ENCODE results near the gene TTLL11.

Gene TTLL11

DNA sequence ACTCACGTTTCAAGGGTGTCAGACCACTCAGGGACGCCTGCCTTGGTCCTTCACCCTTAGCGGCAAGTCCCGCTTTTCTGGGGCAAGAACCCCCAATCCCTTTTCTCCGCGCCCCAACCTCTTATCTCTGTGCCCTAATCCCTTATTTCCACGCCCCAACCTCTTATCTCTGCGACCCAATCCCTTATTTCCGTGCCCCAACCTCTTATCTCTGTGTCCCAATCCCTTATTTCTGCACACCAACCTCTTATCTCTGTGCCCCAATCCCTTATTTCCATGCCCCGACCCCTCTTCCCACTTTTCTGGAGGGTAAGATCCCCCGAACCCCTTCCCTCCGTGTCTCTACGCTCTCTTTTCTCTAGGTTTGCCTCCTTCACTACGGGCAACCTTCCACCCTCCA, 302.3 kb downstream of the TTLL11 start:
- TF ChIP-seq TAF1 (IDR thresholded peaks at IDR 0.05; ENCODE audit: low read depth) = no peak
- TF ChIP-seq TEAD4 (IDR thresholded peaks at IDR 0.05) = no peak
- TF ChIP-seq REST (IDR thresholded peaks at IDR 0.05; ENCODE audit: low read depth) = no peak
- no peak for TF ChIP-seq RAD21 (IDR thresholded peaks at IDR 0.05; ENCODE audit: low read depth)
- TF ChIP-seq, protein P1, sequence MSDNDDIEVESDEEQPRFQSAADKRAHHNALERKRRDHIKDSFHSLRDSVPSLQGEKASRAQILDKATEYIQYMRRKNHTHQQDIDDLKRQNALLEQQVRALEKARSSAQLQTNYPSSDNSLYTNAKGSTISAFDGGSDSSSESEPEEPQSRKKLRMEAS (IDR thresholded peaks at IDR 0.05) = no peak
- TF ChIP-seq EGR1 (IDR thresholded peaks at IDR 0.05) = no peak

DNA sequence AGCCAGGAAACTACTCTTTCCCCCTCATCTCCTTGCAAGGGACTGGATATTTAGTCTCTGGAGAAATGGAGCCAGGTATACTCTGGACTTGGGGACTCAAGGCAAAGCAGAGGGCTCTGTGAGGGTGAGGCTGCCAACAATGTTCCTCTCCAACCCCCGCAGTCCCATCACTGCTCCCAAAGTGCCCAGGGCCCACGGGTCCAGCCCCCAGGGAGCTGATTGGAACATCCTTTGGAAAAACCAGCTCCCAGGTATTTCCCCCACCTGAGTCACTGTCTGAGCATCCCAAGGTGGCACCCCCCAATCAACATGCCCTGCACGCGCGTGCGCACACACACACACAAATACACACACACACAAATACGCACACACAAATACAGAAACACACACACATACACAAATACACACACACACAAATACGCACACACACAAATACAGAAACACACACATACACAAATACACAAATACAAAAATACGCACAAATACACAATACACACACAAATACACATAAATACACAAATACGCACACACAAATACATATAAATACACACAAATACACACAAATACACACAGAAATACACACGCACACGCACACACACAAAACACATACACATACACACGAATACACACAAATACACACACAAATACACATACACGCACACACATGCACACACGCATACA, 304.3 kb downstream of the TTLL11 start:
- TF ChIP-seq TCF12 (IDR thresholded peaks at IDR 0.05; ENCODE audit: low read depth) (no peak), FOXM1 (IDR thresholded peaks at IDR 0.05; ENCODE audit: borderline replicate concordance, low read depth) (no peak), USF1 (IDR thresholded peaks at IDR 0.05) (no peak), EGR1 (IDR thresholded peaks at IDR 0.05) (no peak)

DNA sequence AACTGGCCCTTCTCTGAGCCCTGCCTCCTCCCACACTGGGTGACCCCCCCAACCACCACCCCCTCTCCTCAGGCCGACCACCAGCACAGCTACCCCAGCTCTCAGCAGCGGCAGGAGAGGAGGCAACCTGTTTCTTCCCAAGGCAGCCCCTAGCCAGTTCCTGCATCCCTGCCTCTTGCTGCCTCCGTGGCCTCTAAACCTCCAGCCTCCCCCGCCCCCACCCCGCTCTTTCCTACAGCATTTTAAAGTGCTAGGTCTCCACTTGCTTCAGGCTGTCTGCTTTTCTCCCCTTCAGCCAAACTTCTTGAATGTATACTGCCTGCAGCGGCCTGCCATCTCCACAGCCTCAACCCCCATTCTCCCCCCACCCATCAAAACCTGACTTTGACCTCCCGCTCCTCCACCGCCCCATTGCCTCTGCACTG, 306.1 kb downstream of the TTLL11 start:
- no peak for TF ChIP-seq EP300 (IDR thresholded peaks at IDR 0.05; ENCODE audit: borderline replicate concordance)
- TF ChIP-seq, protein P1 (IDR thresholded peaks at IDR 0.05) = no peak
- no peak for TF ChIP-seq TEAD4 (IDR thresholded peaks at IDR 0.05)
- no peak for TF ChIP-seq CEBPB (IDR thresholded peaks at IDR 0.05)
- TF ChIP-seq YY1 (IDR thresholded peaks at IDR 0.05; ENCODE audit: low read depth) = no peak
- TF ChIP-seq RAD21 (IDR thresholded peaks at IDR 0.05; ENCODE audit: low read depth) = no peak
- no peak for TF ChIP-seq FOXM1 (IDR thresholded peaks at IDR 0.05; ENCODE audit: borderline replicate concordance, low read depth)
- no peak for TF ChIP-seq EGR1 (IDR thresholded peaks at IDR 0.05)
- TF ChIP-seq ZBTB7A (IDR thresholded peaks at IDR 0.05; ENCODE audit: low read depth) = no peak
- TF ChIP-seq TCF12 (IDR thresholded peaks at IDR 0.05; ENCODE audit: low read depth) = no peak
- no peak for TF ChIP-seq REST (IDR thresholded peaks at IDR 0.05; ENCODE audit: low read depth)
- TF ChIP-seq TAF1 (IDR thresholded peaks at IDR 0.05; ENCODE audit: low read depth) = no peak
- TF ChIP-seq CREB1 (IDR thresholded peaks at IDR 0.05; ENCODE audit: low read depth) = no peak
- TF ChIP-seq USF1 (IDR thresholded peaks at IDR 0.05) = no peak
- TF ChIP-seq NFIC (IDR thresholded peaks at IDR 0.05) = no peak

DNA sequence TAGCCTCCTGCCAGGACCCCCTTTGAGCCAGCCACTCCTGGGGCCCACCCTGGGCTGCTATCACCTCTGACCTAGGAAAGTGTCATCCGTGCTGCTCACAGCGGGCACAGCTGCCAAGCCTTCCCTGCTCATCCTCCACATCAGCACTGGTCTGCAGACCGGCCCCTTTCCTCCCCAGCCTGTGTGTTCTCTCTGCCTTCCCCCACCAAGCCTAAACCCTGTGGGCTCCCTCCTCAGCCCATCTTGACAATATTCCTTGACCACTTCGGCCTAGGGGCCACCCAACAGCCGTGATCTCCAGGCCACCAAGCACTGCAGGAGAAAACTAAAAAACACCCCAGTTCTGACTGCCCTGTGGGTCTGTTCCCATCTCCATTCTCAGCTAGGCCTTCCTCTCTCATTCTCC, 306.6 kb downstream of the TTLL11 start:
- TF ChIP-seq TEAD4 (IDR thresholded peaks at IDR 0.05) = no peak
- no peak for TF ChIP-seq TAF1 (IDR thresholded peaks at IDR 0.05; ENCODE audit: low read depth)
- TF ChIP-seq NFIC (IDR thresholded peaks at IDR 0.05) = no peak
- TF ChIP-seq FOXM1 (IDR thresholded peaks at IDR 0.05; ENCODE audit: borderline replicate concordance, low read depth) = no peak
- TF ChIP-seq CREB1 (IDR thresholded peaks at IDR 0.05; ENCODE audit: low read depth) = no peak
- no peak for TF ChIP-seq EGR1 (IDR thresholded peaks at IDR 0.05)
- no peak for TF ChIP-seq RAD21 (IDR thresholded peaks at IDR 0.05; ENCODE audit: low read depth)
- TF ChIP-seq, protein P1 (IDR thresholded peaks at IDR 0.05) = no peak
- TF ChIP-seq YY1 (IDR thresholded peaks at IDR 0.05; ENCODE audit: low read depth) = no peak
- TF ChIP-seq REST (IDR thresholded peaks at IDR 0.05; ENCODE audit: low read depth) = no peak

All from Ishikawa (cell line).